HG02623 (cell line): Measurements from ENCODE around the gene TAP1.

Experiments
- ATAC-seq: cut with Tn5 transposase; IDR thresholded peaks from one replicate; pipeline ENCODE4 v1.9.1; 2021; ENCODE audit warnings: moderate library complexity; ENCODE audit not compliant: unreplicated experiment

The TAP1 gene

GRCh38 chr6:32842021-32842650, 11.4 kb downstream of the TAP1 start:
- ATAC-seq = no peak

- ATAC-seq = no peak
Measured at GRCh38 chr6:32840604-32841246, 12.8 kb downstream of the TAP1 start.

- no peak for ATAC-seq
Measured at GRCh38 chr6:32839356-32839755, 14.1 kb downstream of the TAP1 start.

DNA sequence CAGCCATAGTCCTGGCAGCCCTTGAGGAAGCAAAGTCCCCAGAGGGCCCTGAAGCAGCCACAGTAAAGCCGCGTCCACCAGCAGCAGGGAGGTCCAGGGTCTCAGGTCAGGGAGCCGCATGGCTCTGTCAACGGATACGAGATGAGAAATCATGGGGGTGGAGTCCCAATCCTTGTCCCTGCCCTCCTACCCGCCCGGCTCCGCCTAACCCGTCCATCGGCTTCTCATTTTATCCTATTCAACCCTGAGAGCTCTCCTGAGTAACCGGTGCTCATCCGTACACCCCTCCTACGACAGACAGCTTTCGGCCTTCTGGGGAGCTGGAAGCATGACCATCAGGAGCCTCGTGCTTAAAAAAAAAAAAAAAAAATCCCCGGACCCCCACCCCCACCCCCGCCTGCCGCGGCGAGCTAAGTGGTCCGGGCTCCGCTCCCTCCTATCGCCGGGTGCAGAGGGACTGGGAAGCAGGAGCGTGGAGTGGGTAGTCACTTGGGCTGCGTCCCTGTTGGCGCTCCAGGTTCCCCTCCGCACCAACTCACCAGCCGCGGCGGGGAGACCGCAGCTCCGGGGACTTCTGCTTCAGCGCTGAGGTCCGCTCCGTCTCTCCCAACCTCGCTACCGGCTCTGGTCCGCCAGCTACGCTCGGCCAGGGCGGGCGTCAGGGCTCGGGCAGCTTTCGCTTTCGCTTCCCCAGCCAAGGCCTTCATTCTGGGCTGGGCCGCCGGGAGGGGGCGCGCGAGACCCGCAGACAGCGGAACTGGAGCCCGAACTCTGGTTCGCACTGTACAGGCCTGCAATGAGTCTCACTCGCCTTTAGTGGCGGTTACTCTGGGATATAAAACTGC, 15.2 kb downstream of the TAP1 start, which contains the start of gene TAP2:
Gene TAP2 (minus strand): TSS at position 626 of the 845 bp plus-strand sequence. CDS start 506 bp downstream, at position 120.
- ATAC-seq = peak; percentile 56

DNA sequence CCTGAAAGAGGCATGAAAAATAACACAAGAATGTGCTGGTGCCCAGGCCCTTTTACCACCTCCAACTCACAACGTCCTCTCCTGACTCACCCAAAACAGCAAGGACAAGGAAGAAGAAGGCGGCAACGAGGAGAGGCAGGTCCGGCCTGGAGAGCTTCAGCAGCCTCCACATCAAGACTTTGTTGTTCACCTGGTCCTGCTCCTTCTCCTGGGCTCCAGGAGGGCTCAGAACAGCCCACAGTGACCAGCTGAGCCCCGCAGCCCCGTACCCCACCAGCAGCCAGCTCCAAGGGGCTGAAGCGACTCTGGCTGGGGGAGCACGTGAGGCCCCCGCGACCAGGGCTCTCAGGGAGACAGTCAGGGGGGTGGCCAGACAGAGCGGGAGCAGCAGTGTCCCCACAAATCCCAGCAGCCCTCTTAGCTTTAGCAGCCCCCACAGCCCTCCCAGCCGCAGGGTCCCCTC, 15.8 kb downstream of the TAP1 start:
- ATAC-seq = no peak

DNA sequence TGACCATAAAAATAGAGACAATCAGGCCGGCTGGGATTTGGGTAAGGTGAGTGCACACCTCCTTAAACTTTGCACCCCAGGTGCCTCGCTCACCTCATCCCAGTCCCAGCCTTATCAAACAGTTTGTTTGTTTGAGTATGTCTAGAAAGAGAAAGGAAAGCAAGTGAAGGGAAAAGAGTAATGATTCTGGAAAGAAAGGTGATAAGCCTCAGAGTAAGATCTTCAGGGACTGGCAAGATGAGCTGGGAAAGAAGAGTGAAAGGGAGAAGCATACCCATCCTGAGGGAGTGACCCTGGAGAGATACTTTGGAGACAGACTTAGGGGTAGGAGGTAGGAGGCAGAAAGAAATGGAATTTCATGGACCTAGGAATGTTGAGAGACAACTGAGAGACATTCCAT, 16.6 kb downstream of the TAP1 start:
- ATAC-seq = no peak

GRCh38 chr6:32835167-32835893, 18.2 kb downstream of the TAP1 start:
- no peak for ATAC-seq

- no peak for ATAC-seq
Measured at GRCh38 chr6:32833664-32834063, 19.8 kb downstream of the TAP1 start.

- ATAC-seq = no peak
Measured at GRCh38 chr6:32832535-32832934, 21.0 kb downstream of the TAP1 start.

DNA sequence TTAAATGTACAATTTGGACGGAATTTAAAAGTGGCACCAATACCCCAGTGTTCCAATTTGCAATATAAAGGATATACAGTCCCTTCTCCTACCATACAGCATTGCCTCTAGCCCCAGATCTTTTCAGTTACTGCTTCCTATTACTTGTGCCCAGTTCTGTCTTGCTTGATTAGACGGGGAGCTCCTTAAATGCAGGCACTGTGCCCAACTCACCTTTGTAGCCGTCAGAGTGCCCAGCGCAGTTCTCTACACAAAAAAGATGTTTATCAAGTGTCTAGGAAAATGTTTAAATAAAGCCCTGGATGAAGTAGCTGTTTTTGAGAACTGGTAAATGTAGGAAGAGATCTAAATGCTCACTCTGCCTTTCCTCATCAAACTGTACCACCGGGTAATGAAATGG, 22.6 kb downstream of the TAP1 start:
- no peak for ATAC-seq

DNA sequence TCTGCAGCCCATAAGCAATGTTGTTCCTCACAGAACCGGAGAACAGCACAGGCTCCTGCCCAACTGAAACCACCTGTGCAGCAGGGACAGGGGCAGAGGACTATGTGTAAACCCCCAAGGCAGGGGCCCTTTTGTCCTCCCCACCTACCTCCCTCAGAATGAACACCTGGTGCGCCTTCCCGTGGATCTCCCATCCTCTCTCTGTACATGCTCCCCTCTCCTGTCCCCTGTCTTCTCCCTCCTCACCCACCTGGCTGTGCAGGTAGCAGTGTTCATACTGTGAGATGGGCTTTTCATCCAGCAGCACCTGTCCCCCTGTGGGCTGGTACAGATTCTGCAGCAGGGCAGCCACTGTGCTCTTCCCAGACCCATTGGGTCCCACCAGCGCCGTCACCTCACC, 23.5 kb downstream of the TAP1 start:
- ATAC-seq = no peak

- no peak for ATAC-seq
Measured at GRCh38 chr6:32829495-32829894, 24.0 kb downstream of the TAP1 start.

- ATAC-seq = no peak
Measured at GRCh38 chr6:32827025-32827424, 26.5 kb downstream of the TAP1 start.

DNA sequence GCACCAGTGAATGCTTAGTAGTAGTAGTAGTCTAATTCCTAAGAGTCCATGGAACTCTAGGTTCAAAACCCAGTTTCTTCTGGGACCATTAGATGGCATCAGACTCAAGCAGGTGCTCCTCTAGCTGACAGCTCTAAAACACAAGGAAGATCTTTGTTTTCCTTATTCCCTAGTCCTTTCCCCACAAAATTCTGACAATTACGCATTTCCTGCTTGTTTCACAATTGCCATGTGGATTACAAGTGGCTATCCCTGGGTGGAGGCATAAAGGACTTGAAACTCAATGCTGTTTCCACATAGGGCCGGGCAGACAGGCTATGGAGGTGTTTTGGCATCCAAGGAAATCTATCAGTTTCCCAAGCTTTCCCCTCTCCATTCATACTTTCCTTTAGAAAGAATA, 27.5 kb downstream of the TAP1 start:
- no peak for ATAC-seq

DNA sequence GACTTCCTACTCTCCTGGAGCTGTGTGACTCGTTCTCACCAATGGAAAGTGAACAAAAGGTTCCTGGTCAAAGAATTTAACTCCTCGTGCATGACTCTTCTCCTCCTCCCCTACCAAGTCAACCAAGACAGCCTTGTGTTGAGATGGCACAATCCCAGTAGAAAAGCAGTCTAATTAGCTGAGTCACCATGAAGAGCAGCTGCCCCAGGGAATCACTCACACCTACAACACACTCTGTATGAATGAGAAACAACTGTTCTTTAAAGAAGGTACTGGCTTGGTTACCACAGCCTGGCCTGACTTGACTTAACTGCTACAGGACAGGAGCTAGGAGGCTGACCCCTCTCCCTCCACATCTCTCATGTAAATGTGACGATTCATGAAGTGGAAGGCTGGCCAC, 33.8 kb downstream of the TAP1 start:
- ATAC-seq = no peak

- no peak for ATAC-seq
Measured at GRCh38 chr6:32818867-32819266, 34.6 kb downstream of the TAP1 start.

- peak; percentile 54 for ATAC-seq
Measured at GRCh38 chr6:32816746-32817204, 36.7 kb downstream of the TAP1 start, which contains the start of gene HLA-DOB. Gene HLA-DOB (minus strand): TSS chr6:32817002. CDS start chr6:32816951, 51 bp downstream.

DNA sequence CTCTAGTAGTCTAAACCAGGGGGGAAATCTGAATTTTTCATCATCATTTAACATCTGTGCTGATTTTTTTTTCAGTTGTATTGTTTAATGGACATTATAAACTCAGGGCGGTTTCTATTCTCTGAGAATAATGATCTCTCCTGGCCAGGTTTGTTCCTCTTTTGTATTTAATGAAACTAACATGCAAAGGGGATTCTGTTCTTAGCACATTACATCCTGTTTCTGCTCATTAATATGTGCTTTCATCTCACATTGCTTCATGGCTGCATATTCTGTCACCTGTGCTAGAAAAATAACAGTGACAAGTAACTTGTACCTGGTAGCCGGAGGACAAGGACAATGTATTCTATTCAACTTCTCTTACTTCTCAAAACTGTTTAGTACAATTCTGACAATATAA, 37.5 kb downstream of the TAP1 start:
- no peak for ATAC-seq

- ATAC-seq = no peak
Measured at GRCh38 chr6:32815115-32815514, 38.4 kb downstream of the TAP1 start.

DNA sequence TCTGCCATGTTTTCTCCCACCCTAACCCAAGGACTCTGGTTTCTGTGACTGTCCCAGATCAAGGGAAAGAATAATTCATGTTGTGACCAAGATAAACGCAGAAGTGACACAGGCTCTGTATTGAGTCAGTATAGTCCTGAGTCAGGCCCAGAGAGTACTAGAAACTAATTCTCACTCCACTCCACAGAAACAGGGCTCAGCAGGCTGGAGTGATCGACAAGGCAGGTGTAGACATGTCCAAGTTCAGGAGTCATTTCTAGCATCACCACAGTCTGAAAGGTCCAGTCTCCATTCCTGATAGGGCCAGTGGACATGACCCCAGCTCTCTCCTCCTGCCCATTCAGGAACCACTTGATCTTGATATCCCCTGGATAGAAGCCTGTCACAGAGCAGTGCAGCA, 39.4 kb downstream of the TAP1 start:
- ATAC-seq = no peak

DNA sequence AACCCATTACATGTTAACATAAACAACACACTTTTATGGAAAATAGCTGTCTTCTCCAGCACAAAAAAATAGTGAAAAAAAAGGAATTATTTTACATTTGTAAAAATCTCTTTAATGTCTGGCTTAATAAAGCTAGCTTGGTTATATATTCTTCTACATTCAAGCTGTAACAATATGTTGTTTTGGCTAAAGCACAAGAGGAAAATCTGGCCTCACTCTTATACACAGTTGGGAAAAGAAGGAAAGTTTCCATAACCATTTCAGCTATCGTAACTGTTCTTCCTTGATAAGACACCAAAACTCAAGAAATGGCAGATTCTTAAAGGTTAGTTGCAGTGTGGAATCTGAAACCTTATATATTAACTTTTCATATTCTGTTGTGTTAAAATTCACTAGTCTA, 44.3 kb downstream of the TAP1 start:
- ATAC-seq = no peak
